Gastrocnemius medialis (tissue), 4 donors: ENCODE measurements around the gene CFAP97D2. TPM values are rescaled to one million over a fixed set of nuclear protein-coding genes. Genes with fewer than 3 reads are reported as not detected.

Experiments used
- ATAC-seq, 2 donors: fragments of 150-250 bp; one replicate each; pipeline ENCODE4 v1.9.1; 2016
- DNase-seq, 2 donors: peaks; one replicate each; pipeline ENCODE4 v3.0.0-alpha.2; 2019
- H3K27ac ChIP-seq, 4 donors: fragments of 200-600 bp; sonication (generic); 1 replicate in 1 of 4; 2 replicates in 3 of 4; pipeline ENCODE4 v1.5.1; 2016 to 2018; ENCODE audit warnings: mild to moderate bottlenecking in 2 of 4, moderate library complexity in 1 of 4
- H3K27me3 ChIP-seq, 3 donors: fragments of 200-600 bp; sonication (generic) in 2 of 3; 1 replicate in 1 of 3; 2 replicates in 2 of 3; pipeline versions ENCODE4 v1.5.1 to v1.6.0; 2016 to 2019; ENCODE audit warnings: mild to moderate bottlenecking in 1 of 3, moderate library complexity in 1 of 3
- H3K36me3 ChIP-seq, 2 donors: fragments of 200-600 bp; sonication (generic) in 1 of 2; one replicate each; pipeline ENCODE4 v1.5.1; 2017 to 2018
- H3K4me1 ChIP-seq, 2 donors: fragments of 200-600 bp; sonication (generic) in 1 of 2; one replicate each; pipeline ENCODE4 v1.5.1; 2016 to 2017; ENCODE audit warnings: mild to moderate bottlenecking in 2 of 2
- H3K4me3 ChIP-seq, 4 donors: fragments of 200-600 bp; sonication (generic) in 3 of 4; 1 replicate in 1 of 4; 2 replicates in 3 of 4; pipeline ENCODE4 v1.5.1; 2016 to 2019; ENCODE audit warnings: mild to moderate bottlenecking in 2 of 4
- H3K9me3 ChIP-seq, 3 donors: fragments of 200-600 bp; sonication (generic) in 2 of 3; 1 replicate in 1 of 3; 2 replicates in 2 of 3; pipeline ENCODE4 v1.5.1; 2016 to 2019
- CTCF ChIP-seq, 5 experiments: fragments of 450-650 bp in 3 of 5; fragments of 200-600 bp in 2 of 5; sonication (generic) in 2 of 5; IDR thresholded peaks in 4 of 5; conservative IDR thresholded peaks in 1 of 5; 1 replicate in 4 of 5; 2 replicates in 1 of 5; pipeline ENCODE4 v1.5.1; 2016 to 2019; ENCODE audit warnings: antibody characterized with exemption in 5 of 5, mild to moderate bottlenecking in 3 of 5, moderate library complexity in 3 of 5
- POLR2A ChIP-seq, 2 donors: fragments of 450-650 bp; IDR thresholded peaks; one replicate each; pipeline ENCODE4 v1.6.1; 2017; ENCODE audit warnings: antibody characterized with exemption in 2 of 2, mild to moderate bottlenecking in 2 of 2, moderate library complexity in 2 of 2
- in situ Hi-C, 4 donors: fragments of 200-750 bp; cut with MboI; loops; one replicate each; pipeline versions ENCODE4 v1.15.0 to v1.8.0; 2017; ENCODE audit warnings: low sequenced_read_pairs in 4 of 4
- intact Hi-C: fragments of 100-400 bp; cut with DNase I; formaldehyde crosslinking; loops from one replicate; pipeline ENCODE4 v1.15.1; 2023; ENCODE audit warnings: low total_unique reads
- total RNA-seq, 4 donors: library from RNA; depleted of rRNA; stranded (reverse); fragments of >200 nt; gene quantifications; one replicate each; pipeline versions ENCODE4 v1.1.0 to v1.2.3, GENCODE V29; 2016

Gene CFAP97D2
- total RNA-seq, 4 donors from 2014 or later, result not detected

DNA sequence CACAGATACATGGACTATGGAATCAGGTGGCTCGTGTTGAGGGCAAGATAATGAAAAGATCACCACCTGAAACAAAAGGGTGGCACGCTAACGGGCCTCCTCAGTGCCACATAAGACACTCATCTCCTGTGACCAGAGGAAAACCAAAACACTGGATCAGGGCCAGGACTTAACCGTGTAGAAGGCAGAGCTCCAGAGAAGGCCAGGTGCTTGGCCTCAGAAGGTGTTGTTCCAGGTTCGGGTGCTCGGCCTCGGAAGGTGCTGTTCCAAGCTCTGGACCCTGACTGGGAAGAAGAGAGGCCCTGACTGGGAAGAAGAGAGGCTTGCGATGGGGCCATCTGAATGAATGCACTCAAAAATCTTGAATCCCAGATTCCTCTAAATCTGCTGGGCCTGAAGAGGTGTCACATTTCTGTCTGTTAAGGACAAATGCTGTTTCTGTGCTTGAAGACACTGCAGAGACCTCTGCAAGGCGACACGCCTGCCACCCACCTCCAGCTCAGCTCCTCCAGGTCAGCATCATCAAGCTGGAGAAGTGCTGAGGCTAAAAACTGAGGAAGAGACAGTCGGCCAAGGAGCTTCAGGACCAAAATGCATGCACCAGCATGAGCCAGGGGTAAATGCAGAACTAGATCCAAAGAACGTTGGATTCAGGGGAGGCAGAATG, 44.0 kb upstream of the CFAP97D2 start:
- H3K27ac ChIP-seq, result peak overlapping the region in 2 of 4 donors; percentile 8 to 60
- DNase-seq (no peak), ATAC-seq (no peak)
- peaks cover 8 to 13% of the 10 kb centered on the region in 2 donors for H3K4me1 ChIP-seq
- H3K9me3 ChIP-seq, result no peaks in the 10 kb centered on the region
- intact Hi-C loops (loop anchor here (5.0 to 10.0 kb wide), 2 partner anchors 98 to 300 kb away; no protein-coding TSS in a partner anchor), in situ Hi-C loops (no loop called here)
- no peaks in the 10 kb centered on the region for H3K27me3 ChIP-seq
- no peak for TF ChIP-seq POLR2A (IDR thresholded peaks at IDR 0.05)
- no peak overlapping the region for H3K4me3 ChIP-seq
- no peaks in the 10 kb centered on the region for H3K36me3 ChIP-seq

DNA sequence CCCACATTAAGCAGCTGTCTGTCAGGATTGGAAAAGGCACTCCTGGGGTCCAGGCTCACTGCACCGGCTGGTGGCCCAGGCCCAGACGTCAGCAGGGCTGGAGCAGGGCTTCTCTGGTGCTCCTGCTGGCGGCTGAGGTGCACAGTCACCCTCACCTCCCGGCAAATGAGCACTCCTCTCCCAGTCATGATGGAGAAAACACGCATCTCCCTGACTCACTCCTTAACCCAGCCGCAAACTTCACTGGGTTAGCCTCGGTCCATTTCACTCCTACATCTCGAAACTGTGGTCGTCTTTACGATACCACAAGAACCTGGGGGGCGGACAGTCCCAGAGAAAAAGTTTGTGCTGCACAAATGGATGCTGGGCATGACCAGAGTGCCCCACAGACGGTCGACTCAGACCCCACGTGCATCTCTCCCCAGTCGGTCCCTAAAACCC, 43.3 kb upstream of the CFAP97D2 start:
- H3K4me3 ChIP-seq, result no peak overlapping the region
- peaks cover 1 to 7% of the 10 kb centered on the region in 2 donors for H3K4me1 ChIP-seq
- H3K27me3 ChIP-seq, result no peaks in the 10 kb centered on the region
- TF ChIP-seq CTCF (IDR thresholded peaks at IDR 0.05 in 4 of 5, conservative IDR thresholded peaks at IDR 0.05 in 1 of 5) (no peak), POLR2A (IDR thresholded peaks at IDR 0.05) (no peak)
- ATAC-seq (no peak), DNase-seq (no peak)
- H3K27ac ChIP-seq, result no peak overlapping the region
- in situ Hi-C loops, result no loop called here
- H3K9me3 ChIP-seq, result no peaks in the 10 kb centered on the region
- H3K36me3 ChIP-seq, result no peaks in the 10 kb centered on the region
- intact Hi-C loops, result loop anchor here (10.0 kb wide), 1 partner anchor 301 kb away; no protein-coding TSS in a partner anchor

GRCh38 chr13:114136576-114136975, 42.5 kb upstream of the CFAP97D2 start:
- intact Hi-C loops, result loop anchor here (10.0 kb wide), 1 partner anchor 302 kb away; no protein-coding TSS in a partner anchor
- ATAC-seq (no peak), DNase-seq (no peak)
- H3K27me3 ChIP-seq, result no peaks in the 10 kb centered on the region
- in situ Hi-C loops, result no loop called here
- no peak overlapping the region for H3K27ac ChIP-seq
- no peak overlapping the region for H3K4me3 ChIP-seq
- TF ChIP-seq POLR2A (IDR thresholded peaks at IDR 0.05), result no peak
- no peak for TF ChIP-seq CTCF (IDR thresholded peaks at IDR 0.05 in 4 of 5, conservative IDR thresholded peaks at IDR 0.05 in 1 of 5)
- no peaks in the 10 kb centered on the region for H3K9me3 ChIP-seq
- peaks cover 0 to 6% of the 10 kb centered on the region in 2 donors for H3K4me1 ChIP-seq
- no peaks in the 10 kb centered on the region for H3K36me3 ChIP-seq

DNA sequence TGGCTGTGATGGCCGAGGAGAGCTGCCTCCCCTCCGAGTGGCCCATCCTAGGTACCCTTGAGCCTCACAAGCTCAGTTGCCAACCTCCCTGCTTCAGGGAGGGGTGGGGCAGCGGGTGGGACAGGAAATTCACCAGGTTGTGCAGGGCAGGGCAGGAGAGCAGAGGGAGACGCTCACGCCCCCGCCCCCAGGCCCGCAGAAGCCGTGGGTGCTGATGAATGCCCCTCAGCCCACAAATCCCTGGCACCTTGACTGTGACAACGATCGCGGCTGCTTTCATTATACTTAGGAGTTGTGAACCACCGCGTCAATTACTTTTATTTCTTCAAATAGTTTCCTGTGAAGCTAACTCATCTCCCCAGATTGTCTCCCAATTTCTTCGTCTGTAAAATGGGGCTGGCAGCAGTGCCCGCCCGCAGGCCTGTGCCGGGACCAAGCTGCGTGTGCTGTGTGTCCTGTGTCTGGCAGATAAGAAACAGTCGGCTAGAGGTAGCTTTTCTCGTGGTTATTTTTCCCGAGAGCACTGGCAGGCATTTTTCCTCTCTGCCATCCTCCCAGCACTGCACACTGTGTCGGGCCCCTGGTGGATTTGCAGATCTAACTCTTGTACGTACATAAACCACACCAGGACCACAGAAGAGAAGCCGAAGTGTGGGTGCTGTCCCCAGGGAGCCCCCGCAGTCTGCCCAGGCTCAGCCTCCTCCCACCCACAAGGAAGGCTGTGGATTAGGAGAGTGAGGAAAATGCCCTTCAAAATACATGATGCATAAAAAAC, 38.7 kb upstream of the CFAP97D2 start:
- Histone ChIP-seq H3K27ac (no peak overlapping the region), H3K4me3 (no peak overlapping the region)
- no peak for DNase-seq

More for the DNA sequence above, 38.7 kb upstream of the CFAP97D2 start:
- peaks cover 0 to 13% of the 10 kb centered on the region in 2 donors for H3K4me1 ChIP-seq
- H3K27me3 ChIP-seq, result no peaks in the 10 kb centered on the region
- no peak for ATAC-seq
- no peak for TF ChIP-seq CTCF (IDR thresholded peaks at IDR 0.05 in 4 of 5, conservative IDR thresholded peaks at IDR 0.05 in 1 of 5)
- TF ChIP-seq POLR2A (IDR thresholded peaks at IDR 0.05), result no peak
- in situ Hi-C loops (no loop called here), intact Hi-C loops (no loop called here)
- no peaks in the 10 kb centered on the region for H3K36me3 ChIP-seq
- no peaks in the 10 kb centered on the region for H3K9me3 ChIP-seq
